A549 (cell line): Measurements from ENCODE around the gene P2RY14. TPM values are rescaled to one million over a fixed set of nuclear protein-coding genes. Genes with fewer than 3 reads are reported as not detected.

Source experiments
- ATAC-seq, 2 experiments: fragments of 200-7000 bp in 1 of 2; fragments of >200 bp in 1 of 2; cut with Nextera tagmentation in 1 of 2; cut with Tn5 transposase in 1 of 2; 3 replicates each; pipeline versions ENCODE4 v1.8.0 to v1.9.1; 2018 to 2020; ENCODE audit warnings: mild to moderate bottlenecking in 1 of 2, moderate library complexity in 1 of 2
- CTCF ChIA-PET: fragments of 300-600 bp; sonication (Branson Sonifier 250); formaldehyde crosslinking; extraction: SDS; loops from one replicate; lab custom pipeline; 2021; ENCODE audit warnings: antibody characterized with exemption, inconsistent platforms; lab: Yijun Ruan, JAX
- POLR2A ChIA-PET: fragments of 350-600 bp; formaldehyde crosslinking; extraction: SDS; loops from one replicate; lab custom pipeline; 2021; ENCODE audit warnings: antibody characterized with exemption, inconsistent platforms; lab: Yijun Ruan, JAX
- DNase-seq, 2 experiments: peaks; one replicate each; pipeline versions ENCODE4 v3.0.0 to v3.0.0-alpha.2; 2011 to 2016; ENCODE audit warnings: low read depth in 1 of 2, low spot score in 1 of 2
- FAIRE-seq: peaks from 2 replicates; lab custom pipeline; 2011; peaks lifted over from hg19 to GRCh38; lab: Jason Lieb, UNC
- H3K27ac ChIP-seq, 2 experiments: fragments of >200 bp; sonication (Bioruptor Twin); formaldehyde crosslinking; 3 replicates each; pipeline ENCODE4 v1.5.1; 2016 to 2017
- H3K4me1 ChIP-seq: fragments of >200 bp; sonication (Bioruptor Twin); formaldehyde crosslinking; 3 replicates; pipeline ENCODE4 v1.6.1; 2016
- H3K4me2 ChIP-seq: fragments of >200 bp; sonication (Bioruptor Twin); formaldehyde crosslinking; 3 replicates; pipeline ENCODE4 v1.6.1; 2016
- H3K4me3 ChIP-seq: fragments of >200 bp; sonication (Bioruptor Twin); formaldehyde crosslinking; 3 replicates; pipeline ENCODE4 v1.5.1; 2016
- H3K9me3 ChIP-seq: fragments of >200 bp; sonication (Bioruptor Twin); formaldehyde crosslinking; 3 replicates; pipeline ENCODE4 v1.6.1; 2016
- CHD2 ChIP-seq: fragments of 150-350 bp; IDR thresholded peaks from 2 replicates; pipeline ENCODE4 v1.6.1; 2014; ENCODE audit warnings: low read length; ENCODE audit not compliant: partially characterized antibody
- EHMT2 ChIP-seq: fragments of 200-600 bp; sonication (generic); IDR thresholded peaks from 2 replicates; pipeline ENCODE4 v1.6.1; 2016; ENCODE audit warnings: antibody characterized with exemption, low read depth, mild to moderate bottlenecking, moderate library complexity
- ESRRA ChIP-seq: fragments of 150-350 bp; IDR thresholded peaks from 2 replicates; pipeline ENCODE4 v1.6.1; 2014; ENCODE audit warnings: mild to moderate bottlenecking, low read length, borderline replicate concordance
- FOSB ChIP-seq: fragments of 250-450 bp; sonication (Bioruptor Pico); IDR thresholded peaks from 2 replicates; pipeline ENCODE4 v1.5.0; 2020; ENCODE audit warnings: mild to moderate bottlenecking, moderate library complexity
- FOSL2 ChIP-seq, 2 experiments: fragments of 450-650 bp in 1 of 2; fragments of >200 bp in 1 of 2; sonication (Bioruptor Twin) in 1 of 2; formaldehyde crosslinking; IDR thresholded peaks; 2 replicates each; pipeline versions ENCODE4 v1.5.0 to v1.6.1; 2016 to 2020; ENCODE audit warnings: mild to moderate bottlenecking in 1 of 2, moderate library complexity in 1 of 2
- GATA3 ChIP-seq: IDR thresholded peaks from 2 replicates; pipeline ENCODE4 v1.6.1; 2012; ENCODE audit warnings: borderline replicate concordance
- JUN ChIP-seq, 2 experiments: fragments of >200 bp; sonication (Bioruptor Twin); formaldehyde crosslinking; IDR thresholded peaks; 2 replicates in 1 of 2; 3 replicates in 1 of 2; pipeline ENCODE4 v1.6.1; 2016 to 2017
- MAFK ChIP-seq: fragments of 450-650 bp; IDR thresholded peaks from 2 replicates; pipeline ENCODE4 v1.6.1; 2014; ENCODE audit not compliant: partially characterized antibody
- MAZ ChIP-seq: fragments of 150-350 bp; IDR thresholded peaks from 2 replicates; pipeline ENCODE4 v1.6.1; 2014; ENCODE audit warnings: antibody characterized with exemption, low read depth, low read length, borderline replicate concordance
- MYC ChIP-seq: IDR thresholded peaks from 2 replicates; pipeline ENCODE4 v1.6.1; 2012; ENCODE audit warnings: mild to moderate bottlenecking, inconsistent platforms, low read length, improper control_type of control experiment, borderline replicate concordance
- NPAS2 ChIP-seq: fragments of 250-450 bp; sonication (Bioruptor Pico); IDR thresholded peaks from 2 replicates; pipeline ENCODE4 v1.8.0; 2022; ENCODE audit warnings: mild to moderate bottlenecking, moderate library complexity, borderline replicate concordance
- POLR2A ChIP-seq: IDR thresholded peaks from 2 replicates; pipeline ENCODE4 v1.6.1; 2012; ENCODE audit warnings: mild to moderate bottlenecking, low read length
- RAD21 ChIP-seq, 2 experiments: fragments of >200 bp in 1 of 2; sonication (Bioruptor Twin) in 1 of 2; formaldehyde crosslinking in 1 of 2; IDR thresholded peaks in 1 of 2; conservative IDR thresholded peaks in 1 of 2; 2 replicates in 1 of 2; 3 replicates in 1 of 2; pipeline ENCODE4 v1.6.1; 2012 to 2018; ENCODE audit warnings: inconsistent platforms in 1 of 2
- RCOR1 ChIP-seq: fragments of 150-350 bp; IDR thresholded peaks from 2 replicates; pipeline ENCODE4 v1.6.1; 2014; ENCODE audit warnings: antibody characterized with exemption, low read length, low read depth
- SMC3 ChIP-seq: fragments of >200 bp; sonication (Bioruptor Twin); formaldehyde crosslinking; IDR thresholded peaks from 3 replicates; pipeline ENCODE4 v1.6.1; 2018; ENCODE audit warnings: inconsistent platforms
- ZSCAN20 ChIP-seq: fragments of 250-450 bp; sonication (Bioruptor Pico); IDR thresholded peaks from 2 replicates; pipeline ENCODE4 v1.8.0; 2022; ENCODE audit warnings: mild to moderate bottlenecking, moderate library complexity
- WGBS: methylation state at CpG from one replicate; pipeline ENCODE4 v1.1.6; 2017; ENCODE audit errors: missing lambda C conversion rate; 5-methylcytosine and 5-hydroxymethylcytosine counted together
- polyA plus RNA-seq, 4 experiments: library from polyadenylated mRNA; depleted of rRNA in 3 of 4; stranded (reverse); fragments of >200 nt; fragmentation: RNase III in 1 of 4; extraction: RNeasy Plus Mini Kit Qiagen cat#74134 plus additional on column Dnase treatment in 1 of 4; gene quantifications; 2 replicates in 3 of 4; 3 replicates in 1 of 4; pipeline ENCODE4 v1.2.3, GENCODE V29; 2011 to 2017
- TF ChIP-seq, protein P1 (sequence below): fragments of >200 bp; sonication (Bioruptor Twin); formaldehyde crosslinking; IDR thresholded peaks from 3 replicates; pipeline ENCODE4 v1.5.1; 2016
- TF ChIP-seq, protein P2 (sequence below): fragments of >200 bp; sonication (Bioruptor Twin); formaldehyde crosslinking; IDR thresholded peaks from 3 replicates; pipeline ENCODE4 v1.6.1; 2016
- TF ChIP-seq, protein P3 (sequence below): fragments of 250-450 bp; sonication (Bioruptor Pico); IDR thresholded peaks from 2 replicates; pipeline ENCODE4 v1.5.0; 2021; ENCODE audit warnings: mild to moderate bottlenecking, moderate library complexity, borderline replicate concordance
- TF ChIP-seq, protein P4 (sequence below): IDR thresholded peaks from 2 replicates; pipeline ENCODE4 v1.6.1; 2012

Gene P2RY14
- polyA plus RNA-seq, 2 of the 4 experiments (the other 2 are of a cell fraction): not detected

DNA sequence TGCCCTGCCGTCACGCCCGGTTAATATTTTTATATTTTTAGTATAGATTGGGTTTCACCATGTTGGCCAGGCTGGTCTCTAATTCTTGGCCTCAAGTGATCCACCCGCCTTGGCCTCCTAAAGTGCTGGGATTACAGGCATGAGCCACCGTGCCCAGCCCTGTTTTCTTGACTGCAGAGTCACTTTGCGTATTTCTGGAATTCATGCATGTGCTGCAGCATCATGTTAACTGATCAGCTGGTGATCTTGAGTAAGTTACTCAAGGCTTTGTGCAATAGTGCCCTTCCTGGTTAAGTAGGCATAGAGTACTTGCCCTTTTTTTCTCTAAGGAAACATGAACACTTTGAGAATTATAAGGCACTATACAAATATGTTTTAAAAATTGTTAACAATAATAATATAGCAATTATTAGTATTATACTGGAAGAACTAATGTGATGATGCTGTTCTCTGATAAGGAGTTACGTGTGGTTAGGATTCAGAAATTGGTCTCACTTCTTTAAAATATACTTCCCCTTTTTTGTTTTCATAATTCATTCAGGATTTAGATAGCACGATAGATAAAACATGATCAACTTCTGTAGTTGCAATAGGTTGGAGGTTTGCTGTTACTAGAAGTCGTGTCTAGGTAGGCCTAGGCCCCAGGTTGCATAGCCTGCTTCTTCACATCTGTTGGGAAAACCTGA, 108.9 kb downstream of the P2RY14 start:
- CTCF ChIA-PET: interaction anchor here (0.6 to 6.2 kb wide), 25 partner anchors 8 to 750 kb away, joined by 3 to 161 read pairs (median 12); partner anchors contain the start of genes P2RY13 and P2RY14
- H3K9me3 ChIP-seq: no peaks in the 10 kb centered on the region
- H3K4me1 ChIP-seq: no peaks in the 10 kb centered on the region
- POLR2A ChIA-PET: no interaction called here
- FAIRE-seq: no peak
- TF ChIP-seq NPAS2 (CRISPR knock-in tag) (no peak), EHMT2 (no peak), RCOR1 (no peak), SMC3 (no peak), MYC (no peak), ZSCAN20 (no peak), MAZ (no peak), ESRRA (no peak), FOSL2 (IDR thresholded peaks at IDR 0.05) (no peak), FOSL2 (CRISPR knock-in tag; IDR thresholded peaks at IDR 0.05) (no peak), CHD2 (no peak), FOSB (CRISPR knock-in tag) (no peak), POLR2A (no peak), GATA3 (no peak), JUN (IDR thresholded peaks at IDR 0.05) (no peak)
- TF ChIP-seq, protein P1, sequence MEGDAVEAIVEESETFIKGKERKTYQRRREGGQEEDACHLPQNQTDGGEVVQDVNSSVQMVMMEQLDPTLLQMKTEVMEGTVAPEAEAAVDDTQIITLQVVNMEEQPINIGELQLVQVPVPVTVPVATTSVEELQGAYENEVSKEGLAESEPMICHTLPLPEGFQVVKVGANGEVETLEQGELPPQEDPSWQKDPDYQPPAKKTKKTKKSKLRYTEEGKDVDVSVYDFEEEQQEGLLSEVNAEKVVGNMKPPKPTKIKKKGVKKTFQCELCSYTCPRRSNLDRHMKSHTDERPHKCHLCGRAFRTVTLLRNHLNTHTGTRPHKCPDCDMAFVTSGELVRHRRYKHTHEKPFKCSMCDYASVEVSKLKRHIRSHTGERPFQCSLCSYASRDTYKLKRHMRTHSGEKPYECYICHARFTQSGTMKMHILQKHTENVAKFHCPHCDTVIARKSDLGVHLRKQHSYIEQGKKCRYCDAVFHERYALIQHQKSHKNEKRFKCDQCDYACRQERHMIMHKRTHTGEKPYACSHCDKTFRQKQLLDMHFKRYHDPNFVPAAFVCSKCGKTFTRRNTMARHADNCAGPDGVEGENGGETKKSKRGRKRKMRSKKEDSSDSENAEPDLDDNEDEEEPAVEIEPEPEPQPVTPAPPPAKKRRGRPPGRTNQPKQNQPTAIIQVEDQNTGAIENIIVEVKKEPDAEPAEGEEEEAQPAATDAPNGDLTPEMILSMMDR: no peak
- TF ChIP-seq, protein P2, sequence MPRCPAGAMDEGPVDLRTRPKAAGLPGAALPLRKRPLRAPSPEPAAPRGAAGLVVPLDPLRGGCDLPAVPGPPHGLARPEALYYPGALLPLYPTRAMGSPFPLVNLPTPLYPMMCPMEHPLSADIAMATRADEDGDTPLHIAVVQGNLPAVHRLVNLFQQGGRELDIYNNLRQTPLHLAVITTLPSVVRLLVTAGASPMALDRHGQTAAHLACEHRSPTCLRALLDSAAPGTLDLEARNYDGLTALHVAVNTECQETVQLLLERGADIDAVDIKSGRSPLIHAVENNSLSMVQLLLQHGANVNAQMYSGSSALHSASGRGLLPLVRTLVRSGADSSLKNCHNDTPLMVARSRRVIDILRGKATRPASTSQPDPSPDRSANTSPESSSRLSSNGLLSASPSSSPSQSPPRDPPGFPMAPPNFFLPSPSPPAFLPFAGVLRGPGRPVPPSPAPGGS: no peak
- TF ChIP-seq, protein P3, sequence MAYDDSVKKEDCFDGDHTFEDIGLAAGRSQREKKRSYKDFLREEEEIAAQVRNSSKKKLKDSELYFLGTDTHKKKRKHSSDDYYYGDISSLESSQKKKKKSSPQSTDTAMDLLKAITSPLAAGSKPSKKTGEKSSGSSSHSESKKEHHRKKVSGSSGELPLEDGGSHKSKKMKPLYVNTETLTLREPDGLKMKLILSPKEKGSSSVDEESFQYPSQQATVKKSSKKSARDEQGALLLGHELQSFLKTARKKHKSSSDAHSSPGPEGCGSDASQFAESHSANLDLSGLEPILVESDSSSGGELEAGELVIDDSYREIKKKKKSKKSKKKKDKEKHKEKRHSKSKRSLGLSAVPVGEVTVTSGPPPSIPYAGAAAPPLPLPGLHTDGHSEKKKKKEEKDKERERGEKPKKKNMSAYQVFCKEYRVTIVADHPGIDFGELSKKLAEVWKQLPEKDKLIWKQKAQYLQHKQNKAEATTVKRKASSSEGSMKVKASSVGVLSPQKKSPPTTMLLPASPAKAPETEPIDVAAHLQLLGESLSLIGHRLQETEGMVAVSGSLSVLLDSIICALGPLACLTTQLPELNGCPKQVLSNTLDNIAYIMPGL (CRISPR knock-in tag): no peak
- H3K4me2 ChIP-seq: no peak overlapping the region
- WGBS: 86% methylated on average over 9 of the region's 9 CpGs
- no peak overlapping the region for H3K27ac ChIP-seq
- DNase-seq: no peak
- H3K4me3 ChIP-seq: no peak overlapping the region
- no peak for ATAC-seq

DNA sequence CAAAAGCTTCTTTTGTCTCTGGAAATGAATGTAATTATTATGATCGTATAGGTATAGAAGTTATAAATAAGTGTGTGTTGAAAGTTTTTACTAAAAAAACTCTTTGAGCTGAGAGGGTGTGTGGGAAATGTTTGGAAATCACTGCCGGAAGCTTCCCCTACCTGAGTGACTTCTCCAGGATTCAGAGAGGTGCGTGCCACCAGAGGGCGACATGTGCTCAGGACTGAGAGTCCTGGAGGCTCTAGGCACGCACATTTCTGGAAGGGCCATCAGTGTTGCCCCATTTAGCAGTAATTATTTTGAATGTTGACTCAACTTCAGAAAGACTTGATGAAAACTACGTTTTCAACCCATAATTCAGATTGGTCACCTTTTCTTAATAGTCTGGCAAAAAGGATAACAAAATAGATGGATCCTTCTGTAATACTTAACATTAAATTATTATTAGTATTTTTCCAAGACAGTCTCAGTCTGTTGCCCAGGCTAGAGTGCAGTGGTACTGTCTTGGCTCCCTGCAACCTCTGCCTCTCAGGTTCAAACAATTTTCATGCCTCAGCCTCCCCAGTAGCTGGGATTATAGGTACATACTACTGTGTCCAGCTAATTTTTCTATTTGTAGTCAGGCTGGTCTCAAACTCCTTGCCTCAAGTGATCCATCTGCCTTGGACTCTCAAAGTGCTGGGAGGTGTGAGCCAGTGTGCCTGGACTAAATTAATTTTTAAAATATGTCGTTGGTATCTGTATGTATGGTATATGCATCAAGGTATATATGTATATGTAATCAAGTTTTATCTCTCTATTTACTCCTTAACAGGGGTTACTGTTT, 109.9 kb downstream of the P2RY14 start:
- ATAC-seq: peak; percentile 96 to 99
- no peaks in the 10 kb centered on the region for H3K9me3 ChIP-seq
- TF ChIP-seq RAD21 (conservative IDR thresholded peaks at IDR 0.05 in 1 of 2, IDR thresholded peaks at IDR 0.05 in 1 of 2) (peak; percentile 91 to 92), SMC3 (peak; percentile 96), MAFK (no peak)
- TF ChIP-seq, protein P1: peak; percentile 90
- TF ChIP-seq, protein P4, sequence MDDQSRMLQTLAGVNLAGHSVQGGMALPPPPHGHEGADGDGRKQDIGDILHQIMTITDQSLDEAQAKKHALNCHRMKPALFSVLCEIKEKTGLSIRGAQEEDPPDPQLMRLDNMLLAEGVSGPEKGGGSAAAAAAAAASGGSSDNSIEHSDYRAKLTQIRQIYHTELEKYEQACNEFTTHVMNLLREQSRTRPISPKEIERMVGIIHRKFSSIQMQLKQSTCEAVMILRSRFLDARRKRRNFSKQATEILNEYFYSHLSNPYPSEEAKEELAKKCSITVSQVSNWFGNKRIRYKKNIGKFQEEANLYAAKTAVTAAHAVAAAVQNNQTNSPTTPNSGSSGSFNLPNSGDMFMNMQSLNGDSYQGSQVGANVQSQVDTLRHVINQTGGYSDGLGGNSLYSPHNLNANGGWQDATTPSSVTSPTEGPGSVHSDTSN: no peak
- TF ChIP-seq, all 56 proteins: peak for 3
- WGBS: 3% methylated on average over 7 of the region's 7 CpGs
- no peaks in the 10 kb centered on the region for H3K4me1 ChIP-seq
- no peak overlapping the region for H3K4me3 ChIP-seq
- FAIRE-seq (no peak), DNase-seq (peak; percentile 59 to 64)
- POLR2A ChIA-PET: no interaction called here
- H3K4me2 ChIP-seq: no peak overlapping the region
- 0 out of 6 replicates have a peak overlapping the region, but pooled peaks of 1 of the 2 experiments have one; percentile 6 for H3K27ac ChIP-seq
- CTCF ChIA-PET: interaction anchor here (0.6 to 6.2 kb wide), 58 partner anchors 9 to 759 kb away, joined by 3 to 161 read pairs (median 5); partner anchors contain the start of genes GPR171, P2RY13 and P2RY14
